Activated CD4-positive, alpha-beta memory T cell treated with anti-CD3 and anti-CD28 coated beads, Interleukin-2, amount 10 ng/mL, durations not matched to agents 7 days and 5 days (primary cell): ENCODE measurements around the gene BAG5. TPM values are rescaled to one million over a fixed set of nuclear protein-coding genes. Genes with fewer than 3 reads are reported as not detected.
"Not testable (repeated sequence)": the region's sequence is repeated elsewhere in the genome, so short reads cannot be mapped to it uniquely, and the experiment has no call there.

ENCODE experiments used
- CTCF ChIA-PET: fragments of 350-600 bp; sonication (Branson Sonifier 250); formaldehyde crosslinking; loops from one replicate; lab custom pipeline; 2021; ENCODE audit warnings: antibody characterized with exemption, inconsistent platforms; lab: Charles Lee
- POLR2A ChIA-PET: fragments of 350-600 bp; sonication (Branson Sonifier 250); formaldehyde crosslinking; loops from one replicate; lab custom pipeline; 2021; ENCODE audit warnings: antibody characterized with exemption; lab: Charles Lee
- DNase-seq: peaks from one replicate; pipeline ENCODE4 v3.0.0-alpha.2; 2020
- H3K27ac Mint-ChIP-seq: one replicate; pipeline ENCODE4 v1.8.0; 2021; ENCODE audit warnings: mild to moderate bottlenecking, mixed read lengths
- H3K27me3 Mint-ChIP-seq: one replicate; pipeline ENCODE4 v1.8.0; 2021; ENCODE audit warnings: mixed read lengths
- H3K36me3 Mint-ChIP-seq: one replicate; pipeline ENCODE4 v1.8.0; 2021; ENCODE audit warnings: low read depth, mixed read lengths
- H3K4me1 Mint-ChIP-seq: one replicate; pipeline ENCODE4 v1.8.0; 2021; ENCODE audit warnings: mixed read lengths
- H3K4me3 Mint-ChIP-seq: one replicate; pipeline ENCODE4 v1.8.0; 2021; ENCODE audit warnings: mild to moderate bottlenecking, mixed read lengths
- H3K9me3 Mint-ChIP-seq: one replicate; pipeline ENCODE4 v1.8.0; 2021; ENCODE audit warnings: mixed read lengths
- total RNA-seq, 2 experiments: library from RNA; stranded (reverse); gene quantifications; one replicate each; pipeline ENCODE4 v1.2.3, GENCODE V29; 2021

Gene BAG5, protein sequence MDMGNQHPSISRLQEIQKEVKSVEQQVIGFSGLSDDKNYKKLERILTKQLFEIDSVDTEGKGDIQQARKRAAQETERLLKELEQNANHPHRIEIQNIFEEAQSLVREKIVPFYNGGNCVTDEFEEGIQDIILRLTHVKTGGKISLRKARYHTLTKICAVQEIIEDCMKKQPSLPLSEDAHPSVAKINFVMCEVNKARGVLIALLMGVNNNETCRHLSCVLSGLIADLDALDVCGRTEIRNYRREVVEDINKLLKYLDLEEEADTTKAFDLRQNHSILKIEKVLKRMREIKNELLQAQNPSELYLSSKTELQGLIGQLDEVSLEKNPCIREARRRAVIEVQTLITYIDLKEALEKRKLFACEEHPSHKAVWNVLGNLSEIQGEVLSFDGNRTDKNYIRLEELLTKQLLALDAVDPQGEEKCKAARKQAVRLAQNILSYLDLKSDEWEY
- 10 to 100 TPM; 29.1 to 29.9 TPM for total RNA-seq

DNA sequence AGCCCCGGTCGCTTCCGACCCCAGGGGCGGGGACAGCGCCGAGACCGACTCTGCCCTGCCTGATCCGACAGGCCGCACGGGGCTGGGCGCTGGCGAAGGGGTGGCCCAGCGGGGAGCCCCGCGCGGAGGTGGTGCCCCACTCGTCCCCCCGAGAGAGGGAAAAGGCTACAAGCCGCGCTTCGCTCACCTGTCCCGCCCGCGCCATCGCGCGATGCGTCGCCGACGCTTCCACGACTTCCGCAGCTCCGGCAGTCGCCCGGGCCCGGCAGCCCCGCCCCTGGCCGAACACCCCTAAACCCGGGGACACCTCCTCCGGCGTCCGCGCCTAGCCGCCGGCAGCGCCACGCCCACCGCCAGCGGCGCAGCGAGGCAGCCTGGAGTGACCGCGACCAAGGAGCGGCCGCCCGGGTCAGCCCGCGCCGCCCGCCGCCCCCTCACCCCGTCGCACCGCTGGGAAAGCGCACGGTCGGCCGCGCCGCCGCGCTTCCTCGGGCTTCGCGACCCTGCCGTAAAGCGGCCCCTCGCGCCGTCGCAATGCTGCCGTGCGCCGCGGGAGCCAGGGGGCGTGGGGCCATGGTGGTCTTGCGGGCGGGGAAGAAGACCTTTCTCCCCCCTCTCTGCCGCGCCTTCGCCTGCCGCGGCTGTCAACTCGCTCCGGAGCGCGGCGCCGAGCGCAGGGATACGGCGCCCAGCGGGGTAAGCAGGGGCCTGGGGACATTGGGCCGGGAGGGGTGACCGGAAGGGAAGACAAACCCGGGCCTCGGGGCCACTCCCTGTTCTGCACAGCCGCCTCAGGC, at the start of gene BAG5, which contains the start of gene COA8:
Gene BAG5, minus strand, starts transcription at position 229 of the 797 bp plus-strand sequence. CDS start 1,493 bp downstream, outside the sequence.
Gene COA8, plus strand, starts transcription at position 532 of the 797 bp plus-strand sequence. Its CDS starts 42 bp downstream, at position 574.
- DNase-seq: peak; percentile 88
- no peaks in the 10 kb centered on the region for H3K27me3 Mint-ChIP-seq
- POLR2A ChIA-PET: interaction anchor here (0.6 to 3.7 kb wide), 14 partner anchors 10 to 1190 kb away, joined by 3 to 50 read pairs (median 4); partner anchors contain the start of genes EIF5, KLC1, MARK3 and TRMT61A
- peaks cover 68% of the 10 kb centered on the region for H3K4me1 Mint-ChIP-seq
- H3K36me3 Mint-ChIP-seq: peaks cover 40% of the 10 kb centered on the region
- peak within 1 kb of the TSS; percentile 85 for H3K27ac Mint-ChIP-seq
- no peaks in the 10 kb centered on the region for H3K9me3 Mint-ChIP-seq
- CTCF ChIA-PET: interaction anchor here (0.6 to 2.0 kb wide), 8 partner anchors 9 to 348 kb away, joined by 3 to 10 read pairs (median 4); partner anchors contain the start of gene TRMT61A
- peak within 1 kb of the TSS; percentile 95 for H3K4me3 Mint-ChIP-seq

- Mint-ChIP-seq H3K36me3 (peaks cover 11% of the 10 kb centered on the region), H3K27me3 (peaks cover 22% of the 10 kb centered on the region), H3K27ac (no peak overlapping the region), H3K9me3 (peaks cover 11% of the 10 kb centered on the region), H3K4me3 (no peak overlapping the region), H3K4me1 (peaks cover 18% of the 10 kb centered on the region)
- ChIA-PET CTCF (no interaction called here), POLR2A (no interaction called here)
- no peak for DNase-seq
Measured at GRCh38 chr14:103611215-103611614, 48.8 kb upstream of the BAG5 start.

DNA sequence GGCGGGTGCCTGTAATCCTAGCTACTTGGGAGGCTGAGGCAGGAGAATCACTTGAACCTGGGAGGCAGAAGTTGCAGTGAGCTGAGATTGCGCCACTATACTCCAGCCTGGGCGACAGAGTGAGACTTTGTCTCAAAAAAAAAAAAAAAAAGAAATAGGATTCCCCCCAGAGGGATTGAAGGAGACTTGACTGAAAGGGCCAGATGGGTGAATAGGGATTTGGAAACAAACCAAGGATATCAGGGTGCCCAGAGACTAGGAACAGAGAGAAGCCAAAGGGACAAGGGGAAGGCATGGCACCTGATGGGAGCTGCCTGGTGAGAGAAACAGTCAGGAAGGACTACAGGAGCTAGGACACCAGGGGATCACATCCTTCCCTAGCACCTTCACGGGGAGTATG, 46.6 kb upstream of the BAG5 start:
- peaks cover 26% of the 10 kb centered on the region for H3K4me1 Mint-ChIP-seq
- DNase-seq, H3K27ac Mint-ChIP-seq, H3K4me3 Mint-ChIP-seq, CTCF ChIA-PET, POLR2A ChIA-PET: not testable (repeated sequence)
- H3K36me3 Mint-ChIP-seq: peaks cover 11% of the 10 kb centered on the region
- peaks cover 27% of the 10 kb centered on the region for H3K27me3 Mint-ChIP-seq
- H3K9me3 Mint-ChIP-seq: peaks cover 11% of the 10 kb centered on the region

GRCh38 chr14:103607822-103608221, 45.4 kb upstream of the BAG5 start:
- Mint-ChIP-seq H3K27me3 (peaks cover 27% of the 10 kb centered on the region), H3K4me1 (peaks cover 26% of the 10 kb centered on the region), H3K4me3 (peak overlapping the region; percentile 68), H3K27ac (no peak overlapping the region), H3K9me3 (peaks cover 11% of the 10 kb centered on the region), H3K36me3 (peaks cover 11% of the 10 kb centered on the region)
- ChIA-PET CTCF (interaction anchor here (0.9 to 1.2 kb wide), 3 partner anchors 17 to 89 kb away, joined by 3 to 4 read pairs (median 4); partner anchors contain the start of gene KLC1), POLR2A (interaction anchor here (0.9 to 1.9 kb wide), 3 partner anchors 21 to 28 kb away, joined by 3 to 11 read pairs (median 4); partner anchors contain the start of gene KLC1)
- no peak for DNase-seq

GRCh38 chr14:103606963-103607668, 44.7 kb upstream of the BAG5 start:
- peak overlapping the region; percentile 23 for H3K27ac Mint-ChIP-seq
- CTCF ChIA-PET: interaction anchor here (0.9 to 1.2 kb wide), 3 partner anchors 18 to 88 kb away, joined by 3 to 4 read pairs (median 4); partner anchors contain the start of gene KLC1

GRCh38 chr14:103604620-103605019, 42.2 kb upstream of the BAG5 start:
- Mint-ChIP-seq H3K4me3 (no peak overlapping the region), H3K4me1 (peaks cover 26% of the 10 kb centered on the region), H3K27me3 (peaks cover 27% of the 10 kb centered on the region), H3K9me3 (no peaks in the 10 kb centered on the region), H3K36me3 (peaks cover 3% of the 10 kb centered on the region), H3K27ac (no peak overlapping the region)
- CTCF ChIA-PET: no interaction called here
- POLR2A ChIA-PET: no interaction called here
- no peak for DNase-seq

More at GRCh38 chr14:103606963-103607668, 44.7 kb upstream of the BAG5 start:
- peak; percentile 79 for DNase-seq
- Mint-ChIP-seq H3K4me1 (peaks cover 26% of the 10 kb centered on the region), H3K9me3 (peaks cover 11% of the 10 kb centered on the region), H3K36me3 (peaks cover 11% of the 10 kb centered on the region), H3K4me3 (peak overlapping the region; percentile 68), H3K27me3 (peaks cover 27% of the 10 kb centered on the region)
- POLR2A ChIA-PET: interaction anchor here (0.9 to 1.9 kb wide), 3 partner anchors 22 to 29 kb away, joined by 3 to 11 read pairs (median 4); partner anchors contain the start of gene KLC1

DNA sequence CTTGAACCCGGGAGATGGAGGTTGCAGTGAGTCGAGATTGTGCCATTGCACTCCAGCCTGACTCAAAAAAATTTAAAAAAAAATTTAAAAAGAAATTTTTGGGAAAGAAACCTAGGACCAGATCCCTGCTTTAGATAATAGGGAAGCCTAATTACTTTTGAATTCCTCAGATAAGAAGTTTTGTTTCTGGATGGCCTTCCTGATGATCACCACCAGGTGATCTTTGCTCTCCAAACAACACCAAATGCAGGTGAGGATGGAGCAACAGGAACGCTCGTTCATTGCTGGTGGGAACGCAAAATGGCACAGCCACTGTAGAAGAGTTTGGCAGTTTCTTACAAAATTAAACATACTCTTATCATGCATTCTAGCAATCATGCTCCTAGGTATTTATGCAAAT, 38.0 kb upstream of the BAG5 start:
- ChIA-PET CTCF (no interaction called here), POLR2A (no interaction called here)
- Mint-ChIP-seq H3K4me3 (no peak overlapping the region), H3K27me3 (peaks cover 2% of the 10 kb centered on the region), H3K36me3 (no peaks in the 10 kb centered on the region), H3K4me1 (peaks cover 4% of the 10 kb centered on the region), H3K27ac (no peak overlapping the region), H3K9me3 (no peaks in the 10 kb centered on the region)
- DNase-seq: no peak

GRCh38 chr14:103597623-103598377, 35.3 kb upstream of the BAG5 start:
- Mint-ChIP-seq H3K27ac (no peak overlapping the region), H3K4me1 (peaks cover 12% of the 10 kb centered on the region), H3K27me3 (no peaks in the 10 kb centered on the region), H3K9me3 (no peaks in the 10 kb centered on the region), H3K4me3 (no peak overlapping the region), H3K36me3 (no peaks in the 10 kb centered on the region)
- ChIA-PET POLR2A (no interaction called here), CTCF (no interaction called here)
- no peak for DNase-seq

DNA sequence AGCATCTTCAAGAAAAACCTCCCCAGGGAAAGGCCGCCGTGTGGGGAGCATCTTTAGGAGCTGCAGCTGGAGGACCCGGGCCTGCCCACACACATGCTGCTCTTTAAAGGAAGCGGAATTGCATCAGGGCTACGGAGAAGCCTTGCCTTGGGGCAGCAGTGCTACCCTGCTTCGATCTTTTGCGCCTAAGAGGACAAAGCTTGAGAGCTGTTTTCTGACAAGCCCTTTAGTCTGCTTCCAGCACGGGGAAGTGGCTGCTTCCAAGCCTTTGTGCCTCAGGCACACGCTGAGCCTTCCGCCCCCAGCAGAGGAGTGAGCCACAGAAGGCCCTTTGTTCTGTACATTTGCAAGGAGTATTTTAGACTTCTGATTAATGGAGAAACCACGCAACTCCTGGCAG, 31.8 kb upstream of the BAG5 start:
- CTCF ChIA-PET: no interaction called here
- Mint-ChIP-seq H3K4me1 (peaks cover 12% of the 10 kb centered on the region), H3K27me3 (no peaks in the 10 kb centered on the region), H3K9me3 (no peaks in the 10 kb centered on the region), H3K4me3 (no peak overlapping the region), H3K27ac (no peak overlapping the region), H3K36me3 (no peaks in the 10 kb centered on the region)
- no peak for DNase-seq
- POLR2A ChIA-PET: interaction anchor here (1.3 kb wide), 1 partner anchor 9 kb away, joined by 3 read pairs; no protein-coding TSS in a partner anchor

DNA sequence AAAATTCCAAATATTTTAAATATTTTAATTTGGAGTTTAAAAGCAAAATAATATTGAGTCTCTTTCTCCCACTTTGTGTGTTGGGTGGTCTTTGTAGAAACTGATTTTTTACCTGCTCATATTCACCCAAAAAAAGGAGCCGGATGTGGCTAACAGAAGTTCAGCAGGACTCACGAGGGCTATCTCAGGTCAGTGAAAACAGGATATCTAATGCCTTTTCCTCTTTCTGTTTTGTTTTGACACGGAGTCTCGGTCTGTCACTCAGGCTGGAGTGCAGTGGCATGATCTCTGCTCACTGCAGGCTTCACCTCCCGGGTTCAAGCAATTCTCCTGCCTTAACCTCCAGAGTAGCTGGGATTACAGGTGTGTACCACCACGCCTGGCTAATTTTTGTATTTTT, 31.1 kb upstream of the BAG5 start:
- peak; percentile 18 for DNase-seq
- Mint-ChIP-seq H3K27me3 (no peaks in the 10 kb centered on the region), H3K9me3 (no peaks in the 10 kb centered on the region), H3K4me1 (peaks cover 12% of the 10 kb centered on the region), H3K36me3 (no peaks in the 10 kb centered on the region), H3K4me3 (no peak overlapping the region), H3K27ac (peak overlapping the region; percentile 26)
- CTCF ChIA-PET: interaction anchor here (0.7 kb wide), 1 partner anchor 30 kb away, joined by 3 read pairs; no protein-coding TSS in a partner anchor
- POLR2A ChIA-PET: interaction anchor here (1.3 kb wide), 1 partner anchor 9 kb away, joined by 3 read pairs; no protein-coding TSS in a partner anchor

- ChIA-PET CTCF (interaction anchor here (0.9 kb wide), 1 partner anchor 10 kb away, joined by 3 read pairs; no protein-coding TSS in a partner anchor), POLR2A (interaction anchor here (1.0 kb wide), 1 partner anchor 10 kb away, joined by 3 read pairs; no protein-coding TSS in a partner anchor)
- no peak overlapping the region for H3K27ac Mint-ChIP-seq
- H3K4me3 Mint-ChIP-seq: no peak overlapping the region
- H3K4me1 Mint-ChIP-seq: peaks cover 1% of the 10 kb centered on the region
- no peaks in the 10 kb centered on the region for H3K9me3 Mint-ChIP-seq
- H3K36me3 Mint-ChIP-seq: peaks cover 3% of the 10 kb centered on the region
- no peaks in the 10 kb centered on the region for H3K27me3 Mint-ChIP-seq
- DNase-seq: no peak
Measured at GRCh38 chr14:103584326-103584915, 22.0 kb upstream of the BAG5 start.
